ENCODE results near the gene EFL1.
"Not testable (repeated sequence)": the region's sequence is repeated elsewhere in the genome, so short reads cannot be mapped to it uniquely, and the experiment has no call there.

EFL1 gene

GRCh38 chr15:82241836-82242499 lies 20.6 kb downstream of the EFL1 start:
- H3K36me3 ChIP-seq (ENCODE audit: control insufficient read depth, insufficient read depth, low read length); H3K27me3 ChIP-seq (replicated peaks; ENCODE audit: control insufficient read depth, insufficient read depth, low read length); H3K4me3 ChIP-seq (replicated peaks; ENCODE audit: low read depth, low read length); DNase-seq (ENCODE audit: extremely low read depth, insufficient read length): not testable (repeated sequence)

GRCh38 chr15:82239685-82240391 lies 22.7 kb downstream of the EFL1 start:
- no peaks in the 10 kb centered on the region for H3K36me3 ChIP-seq (ENCODE audit: control insufficient read depth, insufficient read depth, low read length)
- no peak overlapping the region for H3K4me3 ChIP-seq (replicated peaks; ENCODE audit: low read depth, low read length)
- no peak for DNase-seq (ENCODE audit: extremely low read depth, insufficient read length)
- TF ChIP-seq, protein P1, sequence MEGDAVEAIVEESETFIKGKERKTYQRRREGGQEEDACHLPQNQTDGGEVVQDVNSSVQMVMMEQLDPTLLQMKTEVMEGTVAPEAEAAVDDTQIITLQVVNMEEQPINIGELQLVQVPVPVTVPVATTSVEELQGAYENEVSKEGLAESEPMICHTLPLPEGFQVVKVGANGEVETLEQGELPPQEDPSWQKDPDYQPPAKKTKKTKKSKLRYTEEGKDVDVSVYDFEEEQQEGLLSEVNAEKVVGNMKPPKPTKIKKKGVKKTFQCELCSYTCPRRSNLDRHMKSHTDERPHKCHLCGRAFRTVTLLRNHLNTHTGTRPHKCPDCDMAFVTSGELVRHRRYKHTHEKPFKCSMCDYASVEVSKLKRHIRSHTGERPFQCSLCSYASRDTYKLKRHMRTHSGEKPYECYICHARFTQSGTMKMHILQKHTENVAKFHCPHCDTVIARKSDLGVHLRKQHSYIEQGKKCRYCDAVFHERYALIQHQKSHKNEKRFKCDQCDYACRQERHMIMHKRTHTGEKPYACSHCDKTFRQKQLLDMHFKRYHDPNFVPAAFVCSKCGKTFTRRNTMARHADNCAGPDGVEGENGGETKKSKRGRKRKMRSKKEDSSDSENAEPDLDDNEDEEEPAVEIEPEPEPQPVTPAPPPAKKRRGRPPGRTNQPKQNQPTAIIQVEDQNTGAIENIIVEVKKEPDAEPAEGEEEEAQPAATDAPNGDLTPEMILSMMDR (IDR thresholded peaks at IDR 0.05; ENCODE audit: insufficient read depth, low read length, poor library complexity, severe bottlenecking), result no peak
- no peaks in the 10 kb centered on the region for H3K27me3 ChIP-seq (replicated peaks; ENCODE audit: control insufficient read depth, insufficient read depth, low read length)

DNA sequence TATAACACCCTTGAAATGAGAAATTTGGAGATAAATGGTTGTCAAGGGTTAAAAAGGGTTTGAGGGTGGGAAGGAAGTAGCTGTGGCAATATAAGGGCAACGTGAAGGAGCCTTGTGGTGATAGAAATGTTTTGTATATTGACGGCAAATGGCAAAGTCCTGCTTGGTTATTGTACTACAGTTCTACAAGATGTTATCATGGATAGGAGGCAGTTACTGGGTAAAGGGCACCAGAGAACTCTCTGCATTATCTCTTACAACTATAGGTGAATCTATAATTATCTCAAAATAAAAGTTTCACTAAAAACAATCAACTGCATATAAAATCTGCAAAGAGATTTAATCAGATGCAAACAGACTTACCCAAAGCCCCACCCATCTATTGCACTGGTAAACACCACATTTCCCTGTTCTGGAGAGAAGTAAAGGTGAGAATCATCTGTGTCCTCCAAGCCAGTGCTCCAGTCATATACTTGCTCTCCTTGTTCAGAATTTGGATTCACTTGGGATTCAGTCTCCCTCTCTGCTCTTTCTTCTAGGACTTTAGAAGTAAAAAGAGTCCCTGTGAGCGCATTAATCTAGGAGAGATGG lies 24.5 kb downstream of the EFL1 start:
- H3K4me3 ChIP-seq (replicated peaks; ENCODE audit: low read depth, low read length); H3K36me3 ChIP-seq (ENCODE audit: control insufficient read depth, insufficient read depth, low read length); H3K27me3 ChIP-seq (replicated peaks; ENCODE audit: control insufficient read depth, insufficient read depth, low read length); DNase-seq (ENCODE audit: extremely low read depth, insufficient read length): not testable (repeated sequence)

GRCh38 chr15:82231842-82232241 lies 30.7 kb downstream of the EFL1 start:
- Histone ChIP-seq H3K27me3 (replicated peaks; ENCODE audit: control insufficient read depth, insufficient read depth, low read length) (no peaks in the 10 kb centered on the region), H3K4me3 (replicated peaks; ENCODE audit: low read depth, low read length) (no peak overlapping the region), H3K36me3 (ENCODE audit: control insufficient read depth, insufficient read depth, low read length) (peaks cover 3% of the 10 kb centered on the region)
- no peak for DNase-seq (ENCODE audit: extremely low read depth, insufficient read length)
- TF ChIP-seq, protein P1 (IDR thresholded peaks at IDR 0.05; ENCODE audit: insufficient read depth, low read length, poor library complexity, severe bottlenecking), result no peak

GRCh38 chr15:82231233-82231632 lies 31.3 kb downstream of the EFL1 start:
- TF ChIP-seq, protein P1 (IDR thresholded peaks at IDR 0.05; ENCODE audit: insufficient read depth, low read length, poor library complexity, severe bottlenecking), result no peak

DNA sequence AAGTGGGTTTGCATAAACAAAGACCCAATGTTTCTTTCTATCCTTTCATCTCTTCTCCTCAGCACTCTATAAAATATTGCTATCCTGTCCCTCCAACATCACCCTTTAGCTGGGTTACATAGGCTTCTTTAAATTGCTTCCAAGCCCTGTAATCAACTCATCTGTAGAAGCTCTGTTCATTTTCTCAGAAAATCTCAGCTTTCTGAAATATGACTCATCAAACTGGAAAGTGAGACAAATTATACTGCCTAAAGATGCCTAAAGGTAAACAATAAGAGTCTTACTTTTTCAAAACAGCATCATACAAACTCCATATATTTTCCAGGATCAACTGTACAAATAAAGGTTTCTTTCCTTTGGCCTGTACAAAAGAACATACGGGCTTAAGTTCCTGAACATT lies 33.8 kb downstream of the EFL1 start:
- TF ChIP-seq, protein P1 (IDR thresholded peaks at IDR 0.05; ENCODE audit: insufficient read depth, low read length, poor library complexity, severe bottlenecking), result no peak
- DNase-seq (ENCODE audit: extremely low read depth, insufficient read length), result no peak
- peaks cover 3% of the 10 kb centered on the region for H3K36me3 ChIP-seq (ENCODE audit: control insufficient read depth, insufficient read depth, low read length)

More at GRCh38 chr15:82231233-82231632, 31.3 kb downstream of the EFL1 start:
- DNase-seq (ENCODE audit: extremely low read depth, insufficient read length), result no peak
- Histone ChIP-seq H3K27me3 (replicated peaks; ENCODE audit: control insufficient read depth, insufficient read depth, low read length) (no peaks in the 10 kb centered on the region), H3K36me3 (ENCODE audit: control insufficient read depth, insufficient read depth, low read length) (peaks cover 3% of the 10 kb centered on the region), H3K4me3 (replicated peaks; ENCODE audit: low read depth, low read length) (no peak overlapping the region)

More for the DNA sequence above, 33.8 kb downstream of the EFL1 start:
- no peaks in the 10 kb centered on the region for H3K27me3 ChIP-seq (replicated peaks; ENCODE audit: control insufficient read depth, insufficient read depth, low read length)
- H3K4me3 ChIP-seq (replicated peaks; ENCODE audit: low read depth, low read length), result no peak overlapping the region

Measured in GM06990 (cell line).